H7 (cell line): ENCODE results near the gene SYCP2L. TPM values are rescaled to one million over a fixed set of nuclear protein-coding genes. Genes with fewer than 3 reads are reported as not detected.
"Not testable (repeated sequence)": the region's sequence is repeated elsewhere in the genome, so short reads cannot be mapped to it uniquely, and the experiment has no call there.

Experiments
- DNase-seq: peaks from one replicate; pipeline ENCODE4 v3.0.0; 2012
- H3K27me3 ChIP-seq: 2 replicates; pipeline ENCODE4 v1.6.0; 2011; ENCODE audit warnings: mild to moderate bottlenecking, low read length; ENCODE audit not compliant: control insufficient read depth, insufficient read depth
- H3K36me3 ChIP-seq: replicated peaks from 2 replicates; pipeline ENCODE4 v1.5.1; 2011; ENCODE audit warnings: low read length; ENCODE audit not compliant: control insufficient read depth, insufficient read depth
- H3K4me3 ChIP-seq: 2 replicates; pipeline ENCODE4 v1.5.1; 2011; ENCODE audit warnings: low read depth, mild to moderate bottlenecking, control low read depth, low read length, moderate library complexity; ENCODE audit not compliant: insufficient read depth
- total RNA-seq: library from RNA; depleted of rRNA; stranded (reverse); fragments of >200 nt; shearing (Covaris generic); gene quantifications from 2 replicates; pipeline ENCODE4 v1.2.3, GENCODE V29; 2014

Gene SYCP2L
- total RNA-seq, 1 experiment from 2014 or later: 0.38 TPM

DNA sequence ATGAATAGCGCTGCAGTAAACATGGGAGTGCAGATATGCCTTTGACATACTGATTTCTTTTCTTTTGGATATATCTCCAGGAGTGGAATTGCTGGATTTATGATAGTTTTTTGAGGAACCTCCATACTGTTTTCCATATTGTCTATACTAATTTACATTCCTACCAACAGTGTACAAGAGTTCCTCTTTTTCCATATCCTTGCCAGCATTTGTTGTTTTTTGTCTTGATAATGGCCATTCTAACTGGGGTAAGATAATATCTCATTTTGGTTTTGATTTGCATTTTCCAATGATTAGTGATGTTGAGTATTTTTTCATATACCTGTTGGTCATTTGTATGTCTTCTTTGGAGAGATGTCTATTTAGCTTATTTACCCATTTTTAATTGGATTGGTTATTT, 3.3 kb downstream of the SYCP2L start:
- H3K4me3 ChIP-seq: no peak overlapping the region
- DNase-seq: no peak
- H3K27me3 ChIP-seq: peaks cover 18% of the 10 kb centered on the region
- H3K36me3 ChIP-seq: no peaks in the 10 kb centered on the region

- DNase-seq: no peak
- H3K27me3 ChIP-seq: peaks cover 8% of the 10 kb centered on the region; the same call in 1 of the 2 replicates
These were observed 5.1 kb downstream of the SYCP2L start for GRCh38 chr6:10891960-10892359.

DNA sequence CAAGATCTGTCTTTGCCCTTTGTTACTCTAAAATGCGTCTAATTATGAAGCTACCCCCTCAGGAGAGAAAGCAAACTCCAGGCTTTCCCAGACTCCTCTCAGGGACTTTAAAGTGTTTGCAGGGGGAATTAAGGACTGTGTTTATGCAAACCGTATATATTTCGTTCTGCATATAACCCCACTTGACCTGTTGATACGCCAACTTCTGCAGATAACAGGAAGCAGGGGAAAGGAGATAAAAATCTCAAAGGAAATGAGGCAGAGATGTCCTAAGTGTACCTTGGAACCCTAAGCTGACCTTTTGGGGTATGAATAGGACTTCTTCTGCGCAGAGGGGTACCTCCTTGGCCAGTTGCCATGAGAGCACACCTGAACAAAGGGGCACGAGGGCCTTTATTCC, 8.1 kb downstream of the SYCP2L start:
- Histone ChIP-seq H3K36me3 (no peaks in the 10 kb centered on the region), H3K4me3 (no peak overlapping the region), H3K27me3 (no peaks in the 10 kb centered on the region)
- DNase-seq: no peak

More at GRCh38 chr6:10891960-10892359, 5.1 kb downstream of the SYCP2L start:
- H3K4me3 ChIP-seq: no peak overlapping the region
- no peaks in the 10 kb centered on the region for H3K36me3 ChIP-seq

DNA sequence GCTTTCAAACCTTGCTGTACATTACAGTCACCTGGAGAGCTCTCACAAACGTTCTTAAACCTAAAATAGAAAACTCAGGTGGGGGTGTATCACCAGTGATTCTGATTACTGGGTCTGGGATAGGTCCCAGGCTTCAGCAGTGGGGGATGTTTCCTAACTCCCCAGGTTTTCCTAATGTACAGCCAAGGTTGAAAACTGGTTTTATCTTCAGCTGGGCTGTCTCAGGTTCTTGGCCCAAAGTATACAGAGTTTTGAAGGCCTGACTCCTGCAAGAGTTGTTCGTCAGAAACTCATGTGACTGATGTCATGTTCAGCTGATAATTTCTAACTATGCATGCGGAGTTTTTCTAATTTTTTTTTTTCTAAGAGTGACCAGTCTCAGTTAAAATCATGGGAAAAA, 9.8 kb downstream of the SYCP2L start:
- no peak for DNase-seq
- Histone ChIP-seq H3K4me3 (no peak overlapping the region), H3K36me3 (no peaks in the 10 kb centered on the region)

GRCh38 chr6:10901770-10902169, 14.9 kb downstream of the SYCP2L start:
- Histone ChIP-seq H3K4me3 (no peak overlapping the region), H3K36me3 (no peaks in the 10 kb centered on the region), H3K27me3 (no peaks in the 10 kb centered on the region)
- DNase-seq: no peak

More for the DNA sequence above, 9.8 kb downstream of the SYCP2L start:
- no peaks in the 10 kb centered on the region for H3K27me3 ChIP-seq

DNA sequence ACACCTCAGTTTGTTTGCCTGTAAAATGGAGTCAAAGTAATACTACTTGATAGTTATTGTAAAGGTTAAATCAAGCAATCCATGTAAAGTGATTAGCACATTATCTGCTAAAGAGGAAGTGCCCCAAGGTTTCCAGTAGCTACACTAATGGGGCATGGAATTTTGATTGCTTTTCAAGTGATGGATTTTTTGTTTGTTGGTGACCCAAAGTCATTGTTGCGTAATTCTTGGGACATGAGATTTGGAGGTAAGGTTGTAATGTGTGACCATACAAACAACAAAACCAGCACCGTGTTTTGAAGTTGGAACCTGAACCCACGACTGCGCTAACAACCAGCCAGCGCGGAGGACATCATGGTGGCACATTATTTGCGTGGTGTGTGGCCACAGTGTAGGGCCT, 17.2 kb downstream of the SYCP2L start:
- no peak for DNase-seq
- Histone ChIP-seq H3K27me3 (no peaks in the 10 kb centered on the region), H3K4me3 (no peak overlapping the region), H3K36me3 (no peaks in the 10 kb centered on the region)

DNA sequence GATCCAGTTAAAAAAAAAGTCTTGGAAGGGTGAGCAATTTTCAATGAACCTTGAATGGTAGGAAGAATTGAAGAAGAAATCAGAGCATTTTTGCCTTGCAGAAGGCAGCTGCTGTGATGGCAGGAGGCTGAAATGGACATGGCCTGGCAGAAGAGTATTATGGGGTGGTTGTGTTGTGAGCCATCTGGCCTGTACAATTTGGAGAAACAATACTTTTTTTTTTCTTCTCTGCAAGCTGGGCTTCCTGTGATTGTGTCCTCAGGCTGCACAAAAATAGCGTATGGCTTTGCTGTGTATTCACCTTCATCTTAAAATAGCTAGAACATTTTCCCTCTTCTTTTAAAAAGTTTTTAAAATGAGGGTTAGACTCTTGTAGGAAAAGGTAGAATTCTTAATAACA, 21.4 kb downstream of the SYCP2L start:
- Histone ChIP-seq H3K27me3 (no peaks in the 10 kb centered on the region), H3K36me3 (no peaks in the 10 kb centered on the region), H3K4me3 (no peak overlapping the region)
- no peak for DNase-seq

- H3K36me3 ChIP-seq, DNase-seq, H3K27me3 ChIP-seq, H3K4me3 ChIP-seq: not testable (repeated sequence)
These were observed 32.7 kb downstream of the SYCP2L start for GRCh38 chr6:10919520-10919919.

DNA sequence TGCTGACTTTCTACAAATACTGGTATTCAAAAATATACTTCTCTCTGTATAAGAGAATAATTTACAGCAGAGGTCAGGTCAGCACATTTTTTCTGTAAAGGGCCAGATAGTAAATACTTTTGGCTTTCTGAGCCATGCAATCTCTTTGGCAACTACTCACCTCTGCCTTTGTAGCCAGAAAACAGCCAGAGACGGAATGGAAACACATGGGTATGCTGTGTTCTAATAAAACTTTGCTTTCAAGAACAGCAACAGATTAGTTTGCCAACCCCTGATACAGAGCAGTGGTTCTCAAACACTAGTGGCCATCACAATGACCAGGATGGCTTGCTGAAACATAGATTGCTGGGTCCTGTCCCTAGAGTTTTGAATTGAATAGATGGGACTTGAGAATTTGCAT, 46.3 kb downstream of the SYCP2L start:
- no peak overlapping the region for H3K4me3 ChIP-seq
- no peak for DNase-seq
- no peaks in the 10 kb centered on the region; the same call in 1 of the 2 replicates for H3K36me3 ChIP-seq
- H3K27me3 ChIP-seq: no peaks in the 10 kb centered on the region

GRCh38 chr6:10939840-10940239, 53.0 kb downstream of the SYCP2L start:
- Histone ChIP-seq H3K36me3 (no peaks in the 10 kb centered on the region), H3K27me3 (no peaks in the 10 kb centered on the region)
- no peak for DNase-seq

GRCh38 chr6:10945845-10946244, 59.0 kb downstream of the SYCP2L start:
- DNase-seq: no peak
- Histone ChIP-seq H3K27me3 (no peaks in the 10 kb centered on the region), H3K36me3 (no peaks in the 10 kb centered on the region), H3K4me3 (no peak overlapping the region)

More at GRCh38 chr6:10939840-10940239, 53.0 kb downstream of the SYCP2L start:
- H3K4me3 ChIP-seq: no peak overlapping the region

DNA sequence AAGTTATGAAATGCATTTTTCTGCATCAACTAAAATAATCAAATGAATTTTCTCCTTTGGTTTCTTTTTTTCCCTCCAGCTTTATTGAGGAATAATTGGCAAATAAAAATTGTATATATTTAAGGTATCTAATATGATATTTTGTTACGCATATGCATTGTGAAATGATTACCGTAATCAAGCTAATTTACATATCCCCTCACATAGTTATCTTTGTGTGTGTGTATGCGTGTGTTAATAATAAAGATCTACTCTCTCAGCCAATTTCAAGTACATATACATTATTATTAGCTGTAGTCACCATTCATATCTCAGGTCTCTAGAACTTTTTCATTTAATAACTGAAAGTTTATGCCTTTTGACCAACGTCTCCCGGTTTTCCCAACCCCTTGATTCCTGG, 61.1 kb downstream of the SYCP2L start:
- Histone ChIP-seq H3K4me3 (no peak overlapping the region), H3K27me3 (no peaks in the 10 kb centered on the region), H3K36me3 (no peaks in the 10 kb centered on the region)
- no peak for DNase-seq

DNA sequence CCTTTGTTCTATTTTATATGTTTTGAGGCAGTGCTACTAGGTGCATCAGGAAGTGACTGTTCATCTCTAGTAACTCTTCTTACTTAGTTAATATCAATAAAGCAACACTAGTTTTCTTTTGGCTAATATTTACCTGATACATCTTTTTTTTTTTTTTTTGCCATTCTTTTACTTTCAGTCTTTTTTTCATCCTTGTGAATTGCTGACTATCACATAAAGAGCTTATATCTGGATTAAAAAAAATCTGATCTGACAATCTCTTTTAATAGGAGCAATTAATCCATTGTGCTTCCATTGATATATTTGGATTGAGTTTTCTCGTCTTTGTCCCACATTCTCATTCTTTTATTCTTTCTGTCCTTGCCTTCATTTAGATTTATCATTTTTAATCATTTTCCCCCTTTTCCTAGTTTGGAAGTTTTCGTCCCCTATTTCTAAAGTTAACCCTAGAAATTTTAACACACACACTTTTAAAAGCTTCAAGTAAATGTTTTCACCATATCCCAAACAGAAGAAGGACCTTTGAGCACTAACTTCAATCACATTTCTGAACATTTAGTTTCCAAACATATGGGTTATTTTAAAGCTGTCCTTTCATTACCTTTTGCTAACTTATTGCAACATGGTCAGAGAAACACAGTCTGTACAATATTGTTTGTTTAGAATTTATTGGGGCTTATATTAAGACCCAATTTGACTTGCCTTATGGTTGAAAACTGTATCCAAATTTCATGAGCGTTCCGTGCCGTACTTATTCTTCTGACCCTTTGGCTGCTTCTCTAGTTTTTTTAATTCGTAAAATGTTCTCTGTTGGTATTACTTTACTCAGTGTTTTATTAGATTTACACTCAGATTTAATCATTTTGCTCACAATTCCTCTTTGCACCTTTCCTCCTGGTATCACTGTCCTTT, 63.0 kb downstream of the SYCP2L start:
- Histone ChIP-seq H3K36me3 (no peaks in the 10 kb centered on the region), H3K4me3 (no peak overlapping the region), H3K27me3 (no peaks in the 10 kb centered on the region; the same call in 1 of the 2 replicates)
- no peak for DNase-seq

DNA sequence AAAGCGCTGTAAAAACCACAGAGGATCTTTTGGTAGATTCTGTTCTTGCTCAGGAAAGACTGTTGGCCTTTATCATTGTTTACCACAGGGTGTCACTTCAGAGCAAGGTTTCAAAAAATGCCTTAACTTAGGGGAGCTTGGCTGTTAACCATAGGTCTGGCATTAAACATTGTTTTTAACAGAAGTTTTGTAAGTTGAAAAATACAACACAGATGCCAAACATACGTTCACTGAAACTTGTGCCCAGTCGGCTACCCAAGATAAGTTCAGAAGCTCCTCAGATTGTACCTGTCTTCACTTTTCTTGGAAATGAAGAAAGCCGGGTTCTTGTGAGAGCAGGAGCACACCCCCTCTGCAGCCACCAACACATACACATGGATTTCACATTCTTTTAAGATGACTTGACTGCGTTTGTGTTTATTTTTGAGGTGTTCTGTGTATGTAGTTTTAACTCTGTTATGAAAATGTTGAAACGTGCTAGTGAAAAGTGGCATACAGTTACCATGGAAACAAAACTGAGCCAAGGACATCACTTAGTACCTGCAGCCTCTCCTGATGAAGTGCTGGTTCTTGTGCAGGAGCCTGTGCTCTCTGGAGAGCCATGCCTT, 64.9 kb downstream of the SYCP2L start:
- Histone ChIP-seq H3K27me3 (no peaks in the 10 kb centered on the region; the same call in 1 of the 2 replicates), H3K36me3 (no peaks in the 10 kb centered on the region), H3K4me3 (no peak overlapping the region)
- DNase-seq: peak; percentile 36

GRCh38 chr6:10954590-10955010, 67.7 kb downstream of the SYCP2L start:
- Histone ChIP-seq H3K27me3 (no peaks in the 10 kb centered on the region; the same call in 1 of the 2 replicates), H3K36me3 (no peaks in the 10 kb centered on the region), H3K4me3 (no peak overlapping the region)
- peak; percentile 66 for DNase-seq
